Mammary epithelial cell (primary cell): Measurements from ENCODE around the gene KLK6.

Source experiments
- EZH2 ChIP-seq: IDR thresholded peaks from 2 replicates; pipeline ENCODE4 v1.6.1; 2012; ENCODE audit warnings: low read length, inconsistent platforms, borderline replicate concordance
- TF ChIP-seq, protein P1 (sequence below), 2 donors: IDR thresholded peaks in 1 of 2; conservative IDR thresholded peaks in 1 of 2; 2 replicates each; pipeline ENCODE4 v1.5.1; 2011 to 2012; ENCODE audit warnings: inconsistent platforms in 2 of 2, low read length in 2 of 2, mild to moderate bottlenecking in 2 of 2, control low read depth in 1 of 2, low read depth in 1 of 2; ENCODE audit not compliant: insufficient read depth in 1 of 2; ENCODE audit errors: extremely low read depth in 1 of 2

DNA sequence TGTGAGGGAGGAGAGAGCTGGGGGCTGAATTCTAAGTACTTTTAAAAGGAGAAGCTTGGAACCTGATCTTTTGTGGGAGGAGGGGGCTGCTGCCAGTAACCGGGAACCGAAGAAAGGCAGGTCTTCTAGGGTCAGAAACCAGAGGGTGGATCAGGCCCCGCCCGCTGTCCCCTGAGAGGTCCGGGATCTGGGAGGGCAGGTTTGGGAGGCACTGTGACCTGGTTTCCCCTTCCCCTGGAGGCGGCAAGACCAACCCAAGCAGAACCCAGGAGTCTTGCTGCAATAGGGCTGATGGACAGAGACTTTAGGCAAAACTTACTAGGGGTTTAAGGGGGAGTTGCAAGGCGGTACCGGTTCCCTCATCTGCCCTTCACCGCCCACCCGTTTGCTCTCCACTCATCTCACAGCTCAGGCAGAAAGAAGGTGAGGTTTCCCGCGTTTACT is 32.7 kb upstream of the KLK6 start:
- TF ChIP-seq, protein P1, sequence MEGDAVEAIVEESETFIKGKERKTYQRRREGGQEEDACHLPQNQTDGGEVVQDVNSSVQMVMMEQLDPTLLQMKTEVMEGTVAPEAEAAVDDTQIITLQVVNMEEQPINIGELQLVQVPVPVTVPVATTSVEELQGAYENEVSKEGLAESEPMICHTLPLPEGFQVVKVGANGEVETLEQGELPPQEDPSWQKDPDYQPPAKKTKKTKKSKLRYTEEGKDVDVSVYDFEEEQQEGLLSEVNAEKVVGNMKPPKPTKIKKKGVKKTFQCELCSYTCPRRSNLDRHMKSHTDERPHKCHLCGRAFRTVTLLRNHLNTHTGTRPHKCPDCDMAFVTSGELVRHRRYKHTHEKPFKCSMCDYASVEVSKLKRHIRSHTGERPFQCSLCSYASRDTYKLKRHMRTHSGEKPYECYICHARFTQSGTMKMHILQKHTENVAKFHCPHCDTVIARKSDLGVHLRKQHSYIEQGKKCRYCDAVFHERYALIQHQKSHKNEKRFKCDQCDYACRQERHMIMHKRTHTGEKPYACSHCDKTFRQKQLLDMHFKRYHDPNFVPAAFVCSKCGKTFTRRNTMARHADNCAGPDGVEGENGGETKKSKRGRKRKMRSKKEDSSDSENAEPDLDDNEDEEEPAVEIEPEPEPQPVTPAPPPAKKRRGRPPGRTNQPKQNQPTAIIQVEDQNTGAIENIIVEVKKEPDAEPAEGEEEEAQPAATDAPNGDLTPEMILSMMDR (conservative IDR thresholded peaks at IDR 0.05 in 1 of 2, IDR thresholded peaks at IDR 0.05 in 1 of 2; ENCODE audit: extremely low read depth in 1 of 2, insufficient read depth in 1 of 2, low read depth in 1 of 2, low read length in 2 of 2): no peak
- no peak for TF ChIP-seq EZH2
